CD4-positive, alpha-beta T cell (primary cell): ENCODE data around the gene HSH2D. TPM values are rescaled to one million over a fixed set of nuclear protein-coding genes. Genes with fewer than 3 reads are reported as not detected.

Source experiments
- ATAC-seq: fragments of 200-7000 bp; cut with Tn5 transposase; one replicate; pipeline ENCODE4 v1.10.0; 2022; ENCODE audit warnings: mild to moderate bottlenecking; ENCODE audit not compliant: poor library complexity
- CTCF ChIA-PET: fragments of 350-600 bp; sonication (Branson Sonifier 250); formaldehyde crosslinking; loops from one replicate; lab custom pipeline; 2021; ENCODE audit warnings: antibody characterized with exemption, inconsistent platforms; lab: Charles Lee
- POLR2A ChIA-PET: fragments of 350-600 bp; sonication (Branson Sonifier 250); formaldehyde crosslinking; loops from one replicate; lab custom pipeline; 2021; ENCODE audit warnings: antibody characterized with exemption, inconsistent platforms; lab: Charles Lee
- DNase-seq, 14 experiments: peaks; one replicate each; pipeline ENCODE4 v3.0.0-alpha.2; 2013 to 2020; ENCODE audit warnings: mixed read lengths in 2 of 14
- H3K27ac ChIP-seq, 2 donors: one replicate each; pipeline versions ENCODE4 v1.5.1 to v1.7.0; 2013; ENCODE audit warnings: low read length in 2 of 2, low read depth in 1 of 2, mild to moderate bottlenecking in 1 of 2
- H3K27me3 ChIP-seq, 2 experiments: 1 replicate in 1 of 2; 2 replicates in 1 of 2; pipeline versions ENCODE4 v1.6.1 to v1.7.0; 2013; ENCODE audit warnings: low read length in 2 of 2, control low read depth in 1 of 2, mild to moderate bottlenecking in 1 of 2, moderate library complexity in 1 of 2; ENCODE audit not compliant: insufficient read depth in 2 of 2, control insufficient read depth in 1 of 2
- H3K36me3 ChIP-seq: one replicate; pipeline ENCODE4 v1.6.1; 2013; ENCODE audit warnings: low read length, control low read depth; ENCODE audit not compliant: insufficient read depth
- H3K4me1 ChIP-seq: one replicate; pipeline ENCODE4 v1.6.1; 2013; ENCODE audit warnings: low read length, control low read depth; ENCODE audit not compliant: insufficient read depth
- H3K4me3 ChIP-seq: one replicate; pipeline ENCODE4 v1.5.1; 2013; ENCODE audit warnings: mild to moderate bottlenecking, low read length, moderate library complexity
- H3K9me3 ChIP-seq, 2 experiments: 1 replicate in 1 of 2; 2 replicates in 1 of 2; pipeline versions ENCODE4 v1.6.1 to v1.7.0; 2013; ENCODE audit warnings: low read length in 2 of 2, mild to moderate bottlenecking in 2 of 2, control low read depth in 1 of 2, moderate library complexity in 1 of 2; ENCODE audit not compliant: control insufficient read depth in 1 of 2, insufficient read depth in 1 of 2
- H3K27ac Mint-ChIP-seq: one replicate; pipeline ENCODE4 v1.8.0; 2020; ENCODE audit warnings: mixed read lengths
- H3K27me3 Mint-ChIP-seq: one replicate; pipeline ENCODE4 v1.8.0; 2021; ENCODE audit warnings: mixed read lengths
- H3K36me3 Mint-ChIP-seq: one replicate; pipeline ENCODE4 v1.8.0; 2021; ENCODE audit warnings: low read depth, mixed read lengths
- H3K4me1 Mint-ChIP-seq: one replicate; pipeline ENCODE4 v1.8.0; 2021; ENCODE audit warnings: low read depth, mixed read lengths
- H3K4me3 Mint-ChIP-seq: one replicate; pipeline ENCODE4 v1.8.0; 2020; ENCODE audit warnings: mild to moderate bottlenecking, mixed read lengths
- H3K9me3 Mint-ChIP-seq: one replicate; pipeline ENCODE4 v1.8.0; 2020; ENCODE audit warnings: mixed read lengths
- CTCF ChIP-seq: fragments of 200-600 bp; IDR thresholded peaks from one replicate; pipeline ENCODE4 v1.8.0; 2022; ENCODE audit warnings: antibody characterized with exemption, mild to moderate bottlenecking
- intact Hi-C, 2 experiments: fragments of 100-400 bp; cut with DNase I in 1 of 2; cut with micrococcal nuclease in 1 of 2; formaldehyde crosslinking; loops; one replicate each; pipeline versions ENCODE4 v1.15.1 to v1.9.0; 2023 to 2025; cut with DNase I, micrococcal nuclease
- total RNA-seq, 174 experiments: library from RNA in 2 of 174; stranded (reverse) in 2 of 174; gene quantifications; one replicate each; pipeline ENCODE4 v1.2.3 and lab custom pipeline; 2021 to 2026

Gene HSH2D
- total RNA-seq, 2 experiments from 2014 or later: 46.0 to 46.9 TPM

GRCh38 chr19:16111160-16111908 is 32.2 kb upstream of the HSH2D start, which contains the start of gene RAB8A:
Gene RAB8A, plus strand, starts transcription at chr19:16111889. Its CDS starts 13 bp downstream, at chr19:16111902.
- peak within 1 kb of the TSS; percentile 94 for H3K4me3 ChIP-seq
- peak; percentile 98 to 100 (median 99) for DNase-seq
- ChIA-PET POLR2A (interaction anchor here (0.5 to 3.2 kb wide), 20 partner anchors 12 to 275 kb away, joined by 3 to 39 read pairs (median 6); partner anchors contain the start of genes FAM32A, HSH2D, KLF2 and TPM4), CTCF (interaction anchor here (0.5 to 2.2 kb wide), 17 partner anchors 8 to 427 kb away, joined by 3 to 27 read pairs (median 6); partner anchors contain the start of gene TPM4)
- ATAC-seq: peak; percentile 86
- H3K27ac ChIP-seq: peak within 1 kb of the TSS; percentile 89 to 92
- no peaks in the 10 kb centered on the region for H3K27me3 ChIP-seq
- H3K27me3 Mint-ChIP-seq: no peaks in the 10 kb centered on the region
- peaks cover 44% of the 10 kb centered on the region for H3K4me1 Mint-ChIP-seq
- peak; percentile 84 for TF ChIP-seq CTCF
- peak within 1 kb of the TSS; percentile 95 for H3K4me3 Mint-ChIP-seq
- H3K9me3 Mint-ChIP-seq: no peaks in the 10 kb centered on the region
- no peaks in the 10 kb centered on the region for H3K9me3 ChIP-seq
- peaks cover 30% of the 10 kb centered on the region for H3K36me3 Mint-ChIP-seq
- H3K36me3 ChIP-seq: peaks cover 21% of the 10 kb centered on the region
- H3K27ac Mint-ChIP-seq: peak within 1 kb of the TSS; percentile 96
- intact Hi-C loops: loop anchor here (1.0 to 5.0 kb wide), 7 partner anchors 33 to 275 kb away; partner anchors contain the start of gene FAM32A (in 2 of the 2)
- H3K4me1 ChIP-seq: peaks cover 51% of the 10 kb centered on the region

DNA sequence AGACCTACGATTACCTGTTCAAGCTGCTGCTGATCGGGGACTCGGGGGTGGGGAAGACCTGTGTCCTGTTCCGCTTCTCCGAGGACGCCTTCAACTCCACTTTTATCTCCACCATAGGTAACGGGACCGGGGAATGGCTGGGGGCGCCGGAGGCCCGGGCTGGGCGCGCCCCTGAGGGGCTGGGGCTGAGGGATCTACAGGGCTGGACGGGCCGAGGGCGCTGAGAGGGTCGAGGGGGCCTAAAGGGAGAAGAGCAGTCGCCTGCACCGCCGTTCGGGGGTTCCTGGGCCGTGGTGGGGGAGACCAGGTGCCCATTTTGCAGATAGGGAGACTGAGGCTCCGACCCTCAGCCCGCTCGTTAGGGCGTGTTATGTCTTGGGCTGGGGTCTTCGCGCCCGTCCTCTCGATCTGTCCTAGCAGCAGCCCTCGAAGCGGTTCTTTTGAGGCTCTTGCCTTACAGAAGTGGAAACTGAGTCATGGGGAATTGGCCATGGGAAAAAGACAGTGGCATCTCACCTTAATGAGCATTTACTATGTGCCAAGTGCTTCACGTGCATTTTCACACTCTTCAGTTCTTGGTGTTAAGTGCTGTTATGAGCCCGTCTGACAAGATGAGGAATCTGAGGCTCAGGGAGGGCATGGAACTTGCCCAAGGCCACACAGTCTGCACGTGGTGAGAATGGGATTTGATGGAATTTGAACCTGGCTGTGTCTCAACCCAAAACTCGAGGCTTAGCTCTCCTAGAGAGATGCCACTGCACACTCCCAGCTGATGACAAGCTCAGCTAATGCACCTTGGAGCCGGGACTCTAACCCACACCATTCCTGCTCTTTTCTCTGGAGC is 31.4 kb upstream of the HSH2D start:
- peaks cover 56% of the 10 kb centered on the region for H3K4me1 ChIP-seq

More for the DNA sequence above, 31.4 kb upstream of the HSH2D start:
- ATAC-seq (no peak), DNase-seq (peak in 1 of 14 experiments; percentile 32)
- Mint-ChIP-seq H3K4me3 (peak overlapping the region; percentile 95), H3K27ac (peak overlapping the region; percentile 96), H3K4me1 (peaks cover 47% of the 10 kb centered on the region), H3K27me3 (no peaks in the 10 kb centered on the region), H3K9me3 (no peaks in the 10 kb centered on the region), H3K36me3 (peaks cover 32% of the 10 kb centered on the region)
- Histone ChIP-seq H3K36me3 (peaks cover 25% of the 10 kb centered on the region), H3K4me3 (peak overlapping the region; percentile 94), H3K27me3 (no peaks in the 10 kb centered on the region), H3K9me3 (no peaks in the 10 kb centered on the region), H3K27ac (peak overlapping the region; percentile 89 to 92)
- POLR2A ChIA-PET: interaction anchor here (0.5 to 3.2 kb wide), 18 partner anchors 11 to 504 kb away, joined by 3 to 39 read pairs (median 6); partner anchors contain the start of genes FAM32A, HSH2D and KLF2
- TF ChIP-seq CTCF: no peak
- CTCF ChIA-PET: interaction anchor here (1.2 to 2.2 kb wide), 8 partner anchors 8 to 70 kb away, joined by 4 to 27 read pairs (median 8); no protein-coding TSS in a partner anchor
- intact Hi-C loops: loop anchor here (1.0 to 5.0 kb wide), 7 partner anchors 34 to 276 kb away; partner anchors contain the start of gene FAM32A (in 2 of the 2)
